GM18499 (cell line): ENCODE results near the gene PTPRD.
"Not testable (repeated sequence)": the region's sequence is repeated elsewhere in the genome, so short reads cannot be mapped to it uniquely, and the experiment has no call there.

Experiments
- ATAC-seq: cut with Tn5 transposase; IDR thresholded peaks from one replicate; pipeline ENCODE4 v1.9.1; 2021; ENCODE audit warnings: moderate number of reproducible peaks; ENCODE audit not compliant: insufficient read depth, unreplicated experiment

The PTPRD gene

DNA sequence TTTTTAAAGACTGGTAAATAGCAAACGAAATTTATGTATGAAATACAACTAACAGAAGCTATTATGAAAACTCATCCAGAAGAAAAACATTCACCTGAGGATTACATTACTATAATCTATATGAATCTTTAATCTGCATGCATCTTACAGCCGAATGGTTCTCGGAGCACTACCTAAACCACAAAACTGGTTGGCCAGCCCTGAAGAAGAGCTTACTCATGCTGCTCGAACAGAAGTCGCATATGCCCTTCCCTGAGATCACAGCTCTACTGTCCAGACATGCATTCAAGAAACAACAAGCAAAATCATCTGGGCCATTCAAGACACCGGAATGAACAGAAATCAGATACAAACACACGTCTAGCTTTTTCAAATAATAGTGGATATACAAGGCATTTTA lies 1882.2 kb downstream of the PTPRD start:
- ATAC-seq, result no peak

- no peak for ATAC-seq
These were observed 1883.9 kb downstream of the PTPRD start for GRCh38 chr9:8728910-8729309.

DNA sequence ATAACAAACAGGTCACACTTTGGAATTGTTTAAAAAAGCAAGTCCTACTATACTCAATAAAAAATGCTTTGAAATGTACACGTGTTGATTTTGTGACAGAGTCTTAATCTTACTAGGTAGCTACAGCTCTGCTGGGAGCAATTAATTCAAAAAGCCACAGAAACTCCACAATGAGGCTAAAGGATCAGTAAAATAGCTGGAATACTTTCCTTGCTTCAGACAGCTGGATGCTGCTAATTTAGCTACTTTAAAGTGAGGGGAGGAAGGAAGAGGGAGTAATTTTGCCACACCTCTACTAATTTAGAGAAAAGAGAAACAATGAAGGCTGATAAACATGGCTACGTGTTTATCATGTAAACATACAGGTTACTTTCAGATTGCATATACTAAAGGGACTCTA lies 1885.6 kb downstream of the PTPRD start:
- ATAC-seq, result no peak

GRCh38 chr9:8726692-8727091 lies 1886.1 kb downstream of the PTPRD start:
- ATAC-seq, result no peak

DNA sequence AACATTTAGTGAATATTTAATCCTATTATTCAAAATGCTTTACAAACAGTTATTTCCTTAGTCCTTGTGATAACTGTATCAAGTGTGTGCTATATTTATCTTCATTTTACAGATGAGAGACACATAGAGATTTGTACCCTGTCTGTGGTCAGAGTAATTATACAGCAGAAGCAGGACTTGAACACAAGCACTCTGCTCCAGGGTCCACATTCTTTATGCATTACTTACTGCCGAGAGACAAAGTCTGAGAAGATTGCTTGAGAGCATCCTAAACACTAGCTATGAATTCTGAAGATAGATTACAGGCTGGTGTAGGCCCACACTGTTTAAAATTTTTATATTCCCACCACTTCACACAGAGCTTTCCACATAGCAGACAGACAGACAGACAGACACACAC lies 1887.2 kb downstream of the PTPRD start:
- no peak for ATAC-seq

DNA sequence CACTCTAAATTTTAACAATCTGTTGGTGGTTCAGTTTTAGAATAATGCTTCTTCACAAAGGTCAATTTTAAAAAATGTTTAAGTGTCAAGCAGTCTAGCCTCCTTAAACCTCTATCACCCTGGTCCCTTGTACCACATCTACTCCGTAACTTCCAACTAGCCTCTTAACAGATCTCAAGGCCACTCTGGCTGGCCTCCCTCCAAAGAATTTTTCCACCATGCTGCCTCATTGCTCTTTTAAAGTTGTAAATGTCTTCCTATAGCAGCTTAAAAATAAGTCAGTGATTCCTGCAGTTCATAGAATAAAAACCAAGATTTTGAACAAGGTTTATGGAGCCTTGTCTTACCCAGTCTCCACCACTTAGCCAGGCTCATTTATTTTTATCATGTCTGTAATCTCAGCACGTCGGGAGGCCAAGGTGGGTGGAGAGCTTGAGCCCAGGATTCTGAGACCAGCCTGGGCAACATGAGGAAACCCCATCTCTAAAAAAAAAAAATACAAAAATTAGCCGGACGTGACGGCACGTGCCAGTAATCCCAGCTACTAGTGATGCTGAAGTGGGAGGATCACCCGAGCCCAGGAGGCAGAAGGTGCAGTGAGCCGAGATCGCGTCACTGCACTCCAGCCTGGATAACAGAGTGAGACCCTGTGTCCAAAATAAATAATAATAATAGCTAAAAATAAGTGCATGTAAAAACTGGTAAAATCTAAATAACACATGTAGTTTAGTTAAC lies 1888.4 kb downstream of the PTPRD start:
- no peak for ATAC-seq

DNA sequence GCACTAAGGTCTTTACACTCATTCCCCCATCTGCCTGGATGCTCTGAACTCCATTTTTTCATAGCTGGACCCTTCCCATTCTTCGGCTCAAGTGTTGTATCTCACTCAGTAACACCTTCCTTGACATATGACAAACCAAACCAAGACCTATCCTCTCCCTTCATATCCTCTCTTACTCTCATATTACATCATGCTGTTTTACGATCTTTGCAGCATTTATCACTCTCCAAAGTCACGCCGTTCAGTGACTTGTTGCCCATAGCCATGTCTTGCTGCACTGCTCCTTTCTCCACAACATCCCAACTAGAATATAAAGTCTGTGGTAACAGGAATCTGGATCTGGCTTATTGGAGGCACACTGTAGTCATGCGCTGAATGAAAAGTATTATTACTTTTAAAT lies 1889.6 kb downstream of the PTPRD start:
- ATAC-seq, result no peak

DNA sequence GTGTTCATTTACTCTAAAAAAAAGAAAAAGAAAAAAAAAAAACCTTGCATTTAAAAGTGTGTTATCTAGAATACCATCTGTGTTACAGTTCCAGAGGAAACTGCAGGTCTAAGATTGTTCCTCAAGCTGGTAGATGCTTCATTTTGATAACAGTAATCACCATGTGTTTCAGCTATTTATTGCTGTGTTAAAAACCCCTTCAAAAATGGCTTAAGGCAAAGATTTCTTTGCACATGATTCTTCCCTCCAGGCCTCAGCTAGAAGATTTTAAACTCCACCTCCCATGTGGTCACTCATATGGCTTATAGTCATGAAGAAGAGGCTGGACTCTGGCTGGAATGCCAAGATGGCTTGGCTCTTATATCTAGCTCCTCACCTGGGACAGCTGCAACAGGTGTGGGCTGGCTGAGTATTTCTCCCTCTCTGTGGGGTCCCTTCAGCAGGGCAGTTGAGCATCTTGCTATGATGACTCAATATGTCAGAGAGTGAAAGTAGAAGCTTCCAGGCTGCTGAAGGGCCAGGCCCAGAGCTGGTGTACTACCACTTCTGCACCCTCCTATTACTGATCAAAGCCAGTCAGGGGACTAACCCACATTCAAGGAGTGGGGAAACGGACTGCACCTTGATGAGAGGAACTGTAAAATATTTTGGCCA lies 1892.8 kb downstream of the PTPRD start:
- no peak for ATAC-seq

DNA sequence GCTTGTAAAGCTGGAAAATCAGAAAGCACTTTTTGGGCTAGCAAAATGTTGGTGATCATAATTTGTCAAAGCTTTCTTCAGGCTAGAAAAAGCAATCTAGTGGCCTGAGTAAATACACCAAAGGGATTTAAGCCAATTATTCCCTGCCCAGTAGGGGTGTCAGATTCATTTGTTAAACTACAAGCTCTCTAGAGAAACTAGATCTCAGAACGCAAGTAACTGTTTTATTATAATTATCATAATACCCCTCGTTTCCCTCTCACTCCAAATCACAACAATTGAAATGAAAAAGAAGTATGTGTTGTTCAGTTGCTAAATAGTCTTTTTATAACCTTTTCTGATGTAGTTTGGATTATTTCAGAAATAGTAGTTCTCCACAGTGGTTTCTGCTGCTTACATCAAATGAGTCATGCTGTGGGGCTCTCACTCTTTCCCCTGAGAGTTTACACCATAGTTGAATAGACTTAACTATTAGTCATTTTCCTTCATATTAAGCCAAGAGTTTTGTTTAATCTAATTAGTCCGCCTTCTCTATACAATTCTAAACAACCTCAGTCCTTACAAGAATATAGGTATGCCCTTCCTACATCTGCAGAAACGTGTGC lies 1894.6 kb downstream of the PTPRD start:
- no peak for ATAC-seq

DNA sequence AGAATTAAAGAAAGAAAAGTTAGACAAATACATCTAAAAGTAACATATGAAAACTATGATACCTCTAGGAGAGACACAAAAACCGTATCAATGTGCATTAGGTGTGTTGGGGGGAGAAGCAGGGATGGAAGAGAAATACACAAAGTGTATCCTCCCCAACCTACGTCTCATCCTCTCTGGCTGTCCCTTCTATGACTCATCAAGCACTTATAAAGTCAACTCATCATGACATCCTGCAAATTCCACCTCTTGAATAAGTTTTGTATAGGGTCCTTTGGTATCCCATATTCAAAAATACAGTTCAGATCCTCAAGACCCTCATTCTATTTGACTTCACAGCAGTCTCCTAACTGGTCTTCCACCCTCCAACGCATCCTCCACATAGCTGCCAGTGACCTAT lies 1895.7 kb downstream of the PTPRD start:
- no peak for ATAC-seq

- ATAC-seq, result no peak
These were observed 1897.0 kb downstream of the PTPRD start for GRCh38 chr9:8715788-8716187.

DNA sequence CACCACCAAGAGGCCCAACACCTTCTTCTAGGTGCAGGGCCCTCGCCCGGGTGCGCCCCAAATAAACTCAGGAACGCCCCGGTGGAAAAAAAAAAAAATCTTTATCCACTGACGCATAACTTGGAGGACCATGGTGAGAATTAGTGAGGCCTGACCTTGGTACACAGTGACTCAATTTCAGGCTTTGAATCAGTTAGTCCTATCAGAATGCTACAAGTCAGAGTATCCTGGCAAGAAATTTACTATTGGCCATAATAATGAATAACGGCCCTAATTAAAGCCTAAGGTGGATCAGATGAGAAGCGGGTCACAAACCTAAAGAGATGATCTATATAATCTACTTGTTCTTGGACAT lies 1899.0 kb downstream of the PTPRD start:
- no peak for ATAC-seq

- ATAC-seq, result no peak
These were observed 1899.5 kb downstream of the PTPRD start for GRCh38 chr9:8713149-8713810.

GRCh38 chr9:8709731-8710130 lies 1903.1 kb downstream of the PTPRD start:
- ATAC-seq, result no peak

DNA sequence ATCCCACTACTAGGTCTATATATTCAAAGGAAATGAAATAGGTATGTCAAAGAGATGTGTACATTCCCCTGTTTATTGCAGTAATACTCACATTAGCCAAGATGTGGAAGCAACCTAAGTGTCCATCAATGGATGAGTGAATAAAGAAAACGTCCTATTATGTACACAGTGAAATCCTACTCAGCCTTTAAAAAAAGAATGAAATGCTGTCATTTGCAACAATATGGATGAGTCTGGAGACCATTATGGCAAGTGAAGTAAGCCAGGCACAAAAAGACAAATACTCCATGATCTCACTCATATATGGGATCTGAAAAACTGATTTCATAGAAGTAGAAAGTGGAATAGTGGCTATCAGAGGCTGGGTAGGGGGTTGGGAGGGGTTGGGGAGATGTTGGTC lies 1904.1 kb downstream of the PTPRD start:
- no peak for ATAC-seq

GRCh38 chr9:8706998-8707397 lies 1905.8 kb downstream of the PTPRD start:
- no peak for ATAC-seq

GRCh38 chr9:8706531-8706930 lies 1906.3 kb downstream of the PTPRD start:
- no peak for ATAC-seq

DNA sequence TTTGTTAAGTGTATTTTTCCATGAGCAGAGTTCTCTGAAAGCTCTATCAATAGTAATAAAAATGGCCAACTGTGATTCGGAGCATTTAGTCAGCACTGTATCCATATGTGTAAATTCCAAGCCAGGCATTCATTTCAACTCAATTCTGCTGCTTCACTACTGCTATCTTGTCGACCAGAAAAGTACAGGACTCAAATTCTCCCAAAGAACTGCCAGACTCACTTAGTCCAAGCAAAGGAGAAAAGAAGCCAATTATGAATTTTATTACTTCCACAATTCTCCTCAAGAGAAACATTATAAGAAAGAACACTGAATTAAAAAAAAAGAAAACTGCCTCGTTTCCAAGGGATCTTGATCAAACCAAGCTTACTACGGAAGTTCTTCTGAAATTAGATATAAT lies 1906.9 kb downstream of the PTPRD start:
- no peak for ATAC-seq

DNA sequence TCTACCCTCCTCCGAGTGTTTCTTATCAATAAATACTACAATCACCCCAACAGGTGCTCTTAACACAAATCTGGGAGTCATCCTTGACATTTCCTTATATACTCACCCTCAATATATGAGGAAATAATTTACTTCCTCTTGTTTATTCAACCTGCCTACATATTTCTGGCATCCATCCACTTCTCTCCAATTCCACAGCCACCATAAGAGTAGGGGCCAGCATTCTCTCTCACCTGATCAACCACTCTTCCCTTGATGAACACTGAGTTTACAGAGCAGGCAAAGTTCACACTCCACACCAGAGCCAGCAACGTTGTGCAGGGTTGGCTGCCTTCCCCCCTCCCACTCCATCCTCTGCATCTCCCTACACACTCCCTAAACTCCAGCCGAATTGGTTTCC lies 1908.9 kb downstream of the PTPRD start:
- no peak for ATAC-seq

DNA sequence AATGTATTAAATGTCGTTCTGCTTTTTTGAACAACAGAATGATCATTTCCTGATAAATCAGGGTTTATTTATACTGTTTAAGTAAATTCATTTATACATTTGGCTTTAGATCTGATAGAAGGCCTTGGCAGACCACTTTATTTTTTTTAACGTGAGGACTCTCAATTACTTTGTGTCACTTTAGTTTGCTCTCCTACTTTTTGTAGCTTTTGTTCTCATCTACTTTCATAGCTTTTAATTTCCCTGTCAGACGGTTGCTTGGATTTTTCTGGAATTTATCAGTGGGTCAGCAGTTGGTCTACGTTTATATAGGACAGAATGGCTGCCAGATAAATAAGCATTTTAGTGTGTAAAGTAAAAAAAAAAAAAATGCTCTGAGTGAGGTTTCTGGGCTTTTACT lies 1910.9 kb downstream of the PTPRD start:
- no peak for ATAC-seq

GRCh38 chr9:8697565-8697964 lies 1915.2 kb downstream of the PTPRD start:
- not testable (repeated sequence) for ATAC-seq
